NCI-H146 treated with DMSO at 0.1 percent for 48 hours (cell line): ENCODE results near the gene UTP14C.
"Not testable (repeated sequence)": the region's sequence is repeated elsewhere in the genome, so short reads cannot be mapped to it uniquely, and the experiment has no call there.

Experiments used
- DNase-seq: peaks from one replicate; lab custom pipeline; 2025; ENCODE audit not compliant: unreplicated experiment; lab: John Stamatoyannopoulos, UW

The UTP14C gene

GRCh38 chr13:52001120-52001731, 23.3 kb upstream of the UTP14C start:
- DNase-seq: peak; percentile 22

- no peak for DNase-seq
These were observed 22.1 kb upstream of the UTP14C start for GRCh38 chr13:52002361-52002760.

GRCh38 chr13:52003541-52003940, 20.9 kb upstream of the UTP14C start:
- DNase-seq: no peak

GRCh38 chr13:52004511-52005170, 19.9 kb upstream of the UTP14C start:
- DNase-seq: no peak

GRCh38 chr13:52005841-52006522, 18.5 kb upstream of the UTP14C start:
- no peak for DNase-seq

- no peak for DNase-seq
These were observed 17.8 kb upstream of the UTP14C start for GRCh38 chr13:52006523-52007245.

- DNase-seq: no peak
These were observed 14.5 kb upstream of the UTP14C start for GRCh38 chr13:52009946-52010345.

GRCh38 chr13:52010890-52011631, 13.4 kb upstream of the UTP14C start, which contains the start of gene ATP7B:
TSS of gene ATP7B (minus strand) at chr13:52011450. CDS start at chr13:52011337, 113 bp downstream.
- DNase-seq: no peak

- DNase-seq: peak; percentile 95
These were observed 12.6 kb upstream of the UTP14C start, which contains the start of gene ALG11 for GRCh38 chr13:52011632-52012511. TSS of gene ALG11 (plus strand) at chr13:52012398. CDS start at chr13:52012419, 21 bp downstream.

GRCh38 chr13:52012512-52012836, 12.0 kb upstream of the UTP14C start:
- DNase-seq: no peak

- no peak for DNase-seq
These were observed 8.2 kb upstream of the UTP14C start for GRCh38 chr13:52016296-52016695.

GRCh38 chr13:52020191-52020590, 4.3 kb upstream of the UTP14C start:
- no peak for DNase-seq

GRCh38 chr13:52022356-52022755, 2.1 kb upstream of the UTP14C start:
- no peak for DNase-seq

GRCh38 chr13:52025475-52026245, 1.2 kb downstream of the UTP14C start:
- no peak for DNase-seq

GRCh38 chr13:52026246-52026626, 1.7 kb downstream of the UTP14C start:
- no peak for DNase-seq

GRCh38 chr13:52027832-52028231, 3.3 kb downstream of the UTP14C start:
- DNase-seq: no peak

- DNase-seq: no peak
These were observed 5.1 kb downstream of the UTP14C start for GRCh38 chr13:52029569-52029968.

- not testable (repeated sequence) for DNase-seq
These were observed 5.9 kb downstream of the UTP14C start for GRCh38 chr13:52030401-52030800.

- no peak for DNase-seq
These were observed 8.5 kb downstream of the UTP14C start for GRCh38 chr13:52033039-52033438.
